HG03439 (cell line): ENCODE results near the gene ALDOC.

Experiments used
- ATAC-seq: cut with Tn5 transposase; IDR thresholded peaks from one replicate; pipeline ENCODE4 v1.9.1; 2021; ENCODE audit warnings: mild to moderate bottlenecking, moderate library complexity; ENCODE audit not compliant: unreplicated experiment

The ALDOC gene

GRCh38 chr17:28533091-28533807 lies 43.4 kb downstream of the ALDOC start:
- ATAC-seq = no peak

DNA sequence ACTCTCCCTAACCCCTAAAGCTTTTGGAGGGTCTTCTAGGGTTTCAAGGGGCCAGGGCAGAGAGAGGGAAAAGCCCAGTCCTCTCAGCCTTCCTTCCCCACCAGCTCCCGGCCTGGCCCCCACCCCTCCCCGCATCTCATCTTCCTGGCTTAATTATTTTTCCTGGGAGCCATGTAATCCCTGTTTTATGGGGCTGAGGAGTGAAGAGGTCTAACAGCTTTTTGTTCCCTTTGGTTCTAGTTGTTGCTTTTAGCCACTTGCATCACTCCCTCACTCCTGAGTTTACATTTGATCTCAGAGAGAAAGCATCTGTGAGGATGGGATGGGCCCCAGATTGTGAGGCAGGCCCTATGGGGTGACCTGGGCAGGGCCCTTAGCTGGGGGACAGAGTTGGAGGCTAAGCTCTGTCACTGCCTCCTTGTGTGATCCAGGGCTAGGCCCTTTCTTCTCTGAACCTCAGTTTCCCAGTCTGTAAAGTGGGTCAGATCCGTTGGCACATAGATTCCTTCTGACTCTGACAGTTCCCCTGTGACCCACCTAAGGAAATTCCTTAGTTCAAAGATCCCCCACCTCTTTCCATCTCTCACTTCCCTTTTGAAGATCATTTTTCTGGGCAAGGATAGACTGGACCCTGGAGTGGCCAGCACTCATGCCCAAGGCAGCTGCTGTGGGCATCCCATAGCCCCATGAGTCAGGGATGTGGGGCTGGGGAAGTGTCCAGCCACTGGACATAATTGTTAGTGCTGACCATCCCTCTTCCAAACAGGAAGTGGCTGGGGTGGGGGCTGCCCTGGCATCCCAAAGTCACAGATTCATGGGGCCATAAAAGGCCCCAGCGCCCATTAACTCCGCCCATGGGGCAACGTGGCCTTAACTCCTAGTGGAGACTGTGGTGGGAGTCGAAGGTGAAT lies 44.4 kb downstream of the ALDOC start:
- no peak for ATAC-seq

GRCh38 chr17:28530926-28531325 lies 45.8 kb downstream of the ALDOC start:
- ATAC-seq = no peak

DNA sequence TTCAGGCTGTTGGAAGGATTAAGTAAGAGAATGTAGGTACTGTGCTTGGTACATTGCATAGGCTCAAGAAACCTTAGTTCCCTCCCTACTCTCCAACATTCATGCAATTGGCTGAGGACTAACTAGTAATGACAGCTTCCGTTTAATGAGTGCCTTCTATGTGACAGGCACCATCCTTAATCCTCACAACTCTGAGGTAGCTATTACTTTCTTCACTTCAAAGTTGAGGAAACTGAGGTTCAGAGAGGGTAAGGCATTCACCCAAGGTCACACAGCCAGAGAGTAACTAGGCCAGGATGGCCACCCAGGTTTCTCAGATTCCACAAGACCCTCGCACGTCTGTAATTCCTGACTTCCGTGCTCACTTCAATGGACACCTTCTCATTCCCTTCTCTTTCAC lies 46.4 kb downstream of the ALDOC start:
- ATAC-seq = no peak

GRCh38 chr17:28529013-28529400 lies 47.7 kb downstream of the ALDOC start:
- ATAC-seq = no peak

DNA sequence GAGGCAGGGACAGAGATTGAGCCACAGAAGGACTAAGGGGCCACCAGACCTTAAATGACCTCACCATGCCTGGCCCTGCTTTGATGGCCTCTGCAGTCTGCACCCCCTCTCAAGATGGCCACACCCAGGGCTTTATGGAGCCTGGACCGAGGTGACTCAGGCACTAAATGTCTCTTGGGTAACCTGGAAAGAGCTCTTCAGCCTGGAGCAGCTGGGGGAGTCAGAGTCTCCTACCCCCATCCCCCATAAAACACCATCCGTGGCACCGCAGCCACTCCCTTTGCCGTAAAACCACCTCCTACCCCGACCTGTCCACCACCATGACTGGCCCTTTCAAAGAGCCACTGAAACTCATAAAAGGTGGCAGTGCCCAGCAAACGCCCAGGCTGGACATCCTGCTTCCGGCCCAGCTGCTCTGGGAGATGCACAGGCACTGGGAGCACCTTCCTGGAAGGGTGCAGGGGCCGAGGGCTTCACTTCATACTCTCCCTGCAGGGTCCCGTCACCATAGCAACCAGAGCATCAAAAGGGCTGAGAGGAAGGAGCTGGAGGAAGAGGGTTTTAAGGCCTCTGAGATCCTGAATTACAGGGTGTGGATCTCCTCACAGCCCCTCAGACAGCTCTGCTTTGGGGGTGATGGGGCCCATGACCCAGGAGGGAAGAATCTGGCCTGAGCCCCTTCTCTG lies 48.2 kb downstream of the ALDOC start:
- no peak for ATAC-seq

- ATAC-seq = no peak
These were observed 48.8 kb downstream of the ALDOC start for GRCh38 chr17:28527859-28528258.

- no peak for ATAC-seq
These were observed 49.5 kb downstream of the ALDOC start for GRCh38 chr17:28527181-28527681.

- no peak for ATAC-seq
These were observed 50.3 kb downstream of the ALDOC start for GRCh38 chr17:28526381-28526780.

- ATAC-seq = no peak
These were observed 51.9 kb downstream of the ALDOC start for GRCh38 chr17:28524476-28525424.

GRCh38 chr17:28523876-28524275 lies 52.8 kb downstream of the ALDOC start:
- no peak for ATAC-seq

GRCh38 chr17:28523186-28523585 lies 53.5 kb downstream of the ALDOC start:
- no peak for ATAC-seq
